Hepatic stellate cell (primary cell): ENCODE results near the gene HNRNPF.

Experiments used
- DNase-seq: peaks from one replicate; pipeline ENCODE4 v3.0.0; 2011; ENCODE audit warnings: low spot score

Gene HNRNPF

GRCh38 chr10:43421201-43421507 lies 12.2 kb upstream of the HNRNPF start:
- DNase-seq: no peak

- DNase-seq: peak; percentile 87
Measured at GRCh38 chr10:43420369-43421200, 11.6 kb upstream of the HNRNPF start.

- DNase-seq: no peak
Measured at GRCh38 chr10:43419997-43420368, 11.0 kb upstream of the HNRNPF start.

- DNase-seq: no peak
Measured at GRCh38 chr10:43417950-43418768, 9.2 kb upstream of the HNRNPF start.

- no peak for DNase-seq
Measured at GRCh38 chr10:43415544-43415943, 6.6 kb upstream of the HNRNPF start.

GRCh38 chr10:43411536-43411935 lies 2.5 kb upstream of the HNRNPF start:
- DNase-seq: no peak

GRCh38 chr10:43410345-43410744 lies 1.4 kb upstream of the HNRNPF start:
- DNase-seq: no peak

GRCh38 chr10:43409385-43410109 lies 561 bp upstream of the HNRNPF start:
- DNase-seq: no peak

- DNase-seq: peak; percentile 20
Measured at GRCh38 chr10:43408331-43408709, 666 bp downstream of the HNRNPF start.

- DNase-seq: peak; percentile 89
Measured at GRCh38 chr10:43407576-43408330, 1.2 kb downstream of the HNRNPF start.

GRCh38 chr10:43407148-43407575 lies 1.8 kb downstream of the HNRNPF start:
- DNase-seq: peak; percentile 64

- no peak for DNase-seq
Measured at GRCh38 chr10:43404704-43405084, 4.3 kb downstream of the HNRNPF start.

- DNase-seq: no peak
Measured at GRCh38 chr10:43403911-43404703, 4.9 kb downstream of the HNRNPF start.

GRCh38 chr10:43402880-43403452 lies 6.0 kb downstream of the HNRNPF start:
- no peak for DNase-seq

GRCh38 chr10:43402176-43402575 lies 6.8 kb downstream of the HNRNPF start:
- DNase-seq: no peak

GRCh38 chr10:43401627-43402026 lies 7.4 kb downstream of the HNRNPF start:
- no peak for DNase-seq

- DNase-seq: peak; percentile 59
Measured at GRCh38 chr10:43399320-43400310, 9.4 kb downstream of the HNRNPF start.

GRCh38 chr10:43398939-43399319 lies 10.1 kb downstream of the HNRNPF start:
- DNase-seq: no peak

- peak; percentile 81 for DNase-seq
Measured at GRCh38 chr10:43396928-43397624, 11.9 kb downstream of the HNRNPF start.
